Stimulated activated CD4-positive, alpha-beta T cell treated with anti-CD3 and anti-CD28 coated beads, Interleukin-15, amount 100 ng/mL, for 48 hours (primary cell): Measurements from ENCODE around the gene EFCAB10.

Experiments
- DNase-seq, 2 donors: peaks; one replicate each; pipeline ENCODE4 v3.0.0-alpha.2; 2020; ENCODE audit warnings: low read depth in 2 of 2

EFCAB10 gene

GRCh38 chr7:105581066-105581811 is at the start of gene EFCAB10:
Gene EFCAB10 (minus strand): TSS chr7:105581493. CDS start chr7:105581463, 30 bp downstream.
- DNase-seq = peak; percentile 32 to 53

GRCh38 chr7:105625986-105626385 is 44.7 kb upstream of the EFCAB10 start:
- DNase-seq = no peak

DNA sequence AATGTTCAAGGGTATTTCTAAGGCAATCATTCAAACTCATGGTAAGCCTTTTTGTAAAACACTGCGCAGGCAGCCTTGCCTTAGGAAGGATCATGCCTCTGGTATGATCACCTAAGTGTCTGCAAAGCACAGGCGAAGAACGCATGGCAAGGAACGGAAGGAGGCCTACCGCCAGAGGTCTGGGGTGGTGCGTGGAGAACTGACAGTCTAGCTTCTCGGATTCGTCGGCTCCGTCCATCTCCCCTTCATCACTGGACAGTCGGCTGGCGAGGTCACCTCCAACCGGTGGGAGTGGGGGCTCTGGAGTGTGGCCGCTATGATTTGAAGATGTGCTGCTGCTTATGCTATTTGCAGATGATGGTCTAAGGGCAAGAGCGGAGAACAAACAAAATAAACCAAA is 42.6 kb upstream of the EFCAB10 start:
- DNase-seq = no peak

- no peak for DNase-seq
Measured at GRCh38 chr7:105623378-105623777, 42.1 kb upstream of the EFCAB10 start.

GRCh38 chr7:105622106-105622731 is 40.9 kb upstream of the EFCAB10 start:
- no peak for DNase-seq

- no peak for DNase-seq
Measured at GRCh38 chr7:105621617-105622016, 40.3 kb upstream of the EFCAB10 start.

DNA sequence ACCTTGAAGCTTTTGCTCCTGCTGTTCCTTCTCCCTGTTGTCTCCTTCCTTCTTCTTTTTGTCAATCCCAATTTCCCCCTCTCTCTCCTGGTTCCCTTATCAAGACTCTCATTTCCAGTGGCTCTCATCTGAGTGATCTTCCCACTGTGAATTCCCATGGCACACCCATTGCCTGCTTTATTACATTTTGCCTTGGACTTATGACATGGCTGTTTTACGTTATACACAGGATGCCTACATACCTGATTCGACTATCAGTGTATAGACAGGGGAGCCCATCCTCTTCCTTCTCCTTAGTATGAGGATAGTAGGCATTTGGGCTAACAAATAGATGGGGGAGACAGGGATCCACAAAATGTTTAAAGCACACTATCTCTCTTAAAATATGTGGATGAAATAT is 39.9 kb upstream of the EFCAB10 start:
- no peak for DNase-seq

DNA sequence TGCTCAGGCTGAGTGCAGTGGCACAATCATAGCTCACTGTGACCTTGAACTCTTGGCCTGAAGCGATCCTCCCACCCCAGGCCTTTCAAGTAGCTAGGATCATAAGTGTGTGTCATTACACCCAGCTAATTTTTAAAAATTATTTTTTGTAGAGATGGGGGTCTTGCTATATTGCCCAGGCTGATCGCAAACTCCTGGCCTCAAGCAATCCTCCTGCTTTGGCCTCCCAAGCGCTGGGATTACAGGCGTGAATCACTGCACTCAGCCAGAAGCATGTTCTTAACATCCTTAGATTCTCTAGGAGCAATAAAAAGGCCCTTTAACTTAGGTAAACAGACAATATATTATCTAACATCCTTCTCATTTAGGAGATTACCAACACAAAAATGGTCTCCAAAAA is 38.3 kb upstream of the EFCAB10 start:
- DNase-seq = no peak

DNA sequence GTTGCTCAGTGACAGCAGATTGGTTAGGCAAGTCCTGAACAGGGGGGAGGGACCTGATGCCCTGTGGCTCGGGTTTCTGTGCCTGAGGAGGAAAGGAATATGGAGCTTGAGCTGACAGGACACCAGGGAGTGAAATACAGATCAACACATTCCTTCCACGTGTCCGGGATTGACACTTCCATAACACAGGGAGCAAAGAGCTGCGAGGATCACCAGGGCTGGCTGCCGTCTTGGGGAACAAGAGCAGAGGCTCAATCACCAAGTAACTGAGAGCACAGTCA is 36.7 kb upstream of the EFCAB10 start:
- no peak for DNase-seq

DNA sequence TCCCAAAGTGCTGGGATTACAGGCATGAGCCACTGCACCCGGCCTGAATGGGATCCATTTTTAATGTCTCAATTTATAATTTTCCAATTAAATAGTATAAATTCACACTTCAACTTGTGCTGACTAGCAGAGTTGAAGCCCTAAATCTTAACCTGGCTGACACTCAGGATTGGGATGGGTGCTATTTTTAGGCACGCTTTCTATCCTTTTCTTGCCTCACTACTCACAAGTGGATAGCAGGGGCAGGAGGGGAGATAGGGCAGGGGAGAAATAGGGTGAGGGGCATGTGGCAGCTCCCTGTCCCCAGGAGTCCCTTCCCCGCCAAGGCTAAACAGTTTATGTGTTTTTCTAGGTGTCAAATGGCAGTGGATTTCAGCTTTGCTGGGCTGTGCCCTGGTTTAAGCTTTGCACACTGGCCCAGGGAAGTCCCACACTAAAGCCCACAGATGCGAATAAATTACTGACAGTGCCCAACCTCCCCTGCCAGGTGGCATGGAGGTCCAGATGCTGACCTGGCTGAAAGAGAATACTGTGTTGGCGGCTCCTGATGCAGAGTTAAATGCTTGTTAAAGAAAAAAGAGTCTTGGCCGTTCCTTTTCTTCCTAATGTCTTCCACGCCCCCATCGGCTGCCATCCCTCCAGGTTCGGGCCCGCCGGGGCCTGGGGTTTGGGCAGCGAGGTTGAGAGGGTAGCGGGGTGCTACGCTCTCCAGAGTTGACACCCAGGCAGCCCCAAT is 36.2 kb upstream of the EFCAB10 start:
- DNase-seq = no peak

DNA sequence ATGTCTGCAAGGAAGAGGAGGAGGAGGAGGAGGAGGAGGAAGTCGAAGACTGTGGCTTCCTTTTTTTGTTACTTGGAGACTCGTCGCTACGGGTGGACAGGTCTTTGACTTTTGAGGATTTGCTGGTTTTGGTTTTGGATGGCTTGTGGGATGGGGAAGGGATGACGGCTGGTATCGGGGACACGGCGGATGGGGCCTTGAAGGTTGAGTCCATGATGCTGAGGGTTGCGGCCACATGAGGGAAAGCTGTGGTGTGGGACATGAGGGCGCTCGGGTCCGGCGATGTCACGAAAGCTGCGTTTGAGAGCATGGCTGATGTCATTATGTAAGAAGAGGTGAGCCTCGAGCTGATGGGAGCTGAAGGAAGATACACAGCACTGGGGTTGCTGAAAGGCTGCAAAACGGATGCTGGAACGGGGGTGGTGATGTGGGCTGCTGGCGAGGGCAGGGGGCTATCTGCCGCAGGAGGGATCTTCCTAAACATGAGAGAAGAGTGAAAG is 33.1 kb upstream of the EFCAB10 start:
- DNase-seq = no peak

GRCh38 chr7:105613611-105614330 is 32.5 kb upstream of the EFCAB10 start:
- no peak for DNase-seq

DNA sequence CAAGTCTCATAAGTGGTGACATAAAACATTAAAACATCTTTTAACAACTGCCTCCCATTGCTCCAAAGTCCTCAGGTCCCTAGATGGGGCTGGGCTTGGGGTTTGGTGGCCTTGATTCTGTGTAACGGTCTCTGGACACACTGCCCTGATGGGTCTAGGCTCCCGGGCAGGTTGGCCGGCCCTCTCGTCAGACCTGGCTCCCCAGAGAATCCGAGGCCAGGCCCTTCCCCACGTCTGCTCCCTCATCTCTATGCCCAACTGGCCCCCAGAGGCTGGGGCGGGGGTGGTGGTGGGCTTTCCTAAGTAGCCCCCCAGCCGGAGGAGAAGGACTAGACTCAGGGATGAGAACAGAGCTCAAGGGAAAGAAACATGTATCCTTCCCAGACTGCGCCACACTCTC is 31.5 kb upstream of the EFCAB10 start:
- no peak for DNase-seq

- DNase-seq = no peak
Measured at GRCh38 chr7:105611856-105612775, 30.8 kb upstream of the EFCAB10 start.

DNA sequence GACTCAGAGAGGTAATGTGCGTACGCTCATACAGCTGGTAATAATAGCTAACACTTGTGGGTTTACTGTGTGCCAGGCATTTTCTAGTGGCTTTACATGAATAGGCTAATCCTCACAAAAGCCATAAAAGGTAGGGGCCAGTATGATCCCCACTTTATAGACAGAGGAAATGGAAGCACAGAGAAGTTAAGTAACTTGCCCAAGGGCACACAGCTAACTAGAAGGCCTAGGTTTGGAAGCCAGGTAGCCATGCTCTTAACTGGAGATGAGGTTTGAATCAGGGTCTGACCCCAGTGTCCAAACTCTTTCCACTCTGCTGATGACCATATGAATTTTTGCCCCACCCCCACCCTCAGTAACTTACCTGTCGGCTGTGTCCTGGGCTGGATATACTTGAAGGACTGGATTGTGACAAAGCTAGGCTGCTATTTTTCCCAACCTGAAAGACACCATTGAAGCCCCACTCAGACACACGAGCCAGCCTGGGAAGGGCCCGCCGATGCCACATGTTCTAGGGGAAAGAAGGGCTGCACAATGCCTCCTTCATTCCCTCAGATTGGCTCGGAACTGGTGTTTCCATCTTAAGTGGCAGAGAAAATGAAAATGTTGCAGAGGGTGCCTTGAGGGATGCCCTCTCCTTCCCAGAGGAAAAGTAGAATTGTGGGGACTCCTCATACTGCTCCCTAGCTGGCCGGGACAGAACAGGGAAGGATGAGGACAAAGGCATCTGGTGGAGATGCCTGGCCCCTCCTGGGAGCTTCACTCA is 29.1 kb upstream of the EFCAB10 start:
- DNase-seq = no peak

DNA sequence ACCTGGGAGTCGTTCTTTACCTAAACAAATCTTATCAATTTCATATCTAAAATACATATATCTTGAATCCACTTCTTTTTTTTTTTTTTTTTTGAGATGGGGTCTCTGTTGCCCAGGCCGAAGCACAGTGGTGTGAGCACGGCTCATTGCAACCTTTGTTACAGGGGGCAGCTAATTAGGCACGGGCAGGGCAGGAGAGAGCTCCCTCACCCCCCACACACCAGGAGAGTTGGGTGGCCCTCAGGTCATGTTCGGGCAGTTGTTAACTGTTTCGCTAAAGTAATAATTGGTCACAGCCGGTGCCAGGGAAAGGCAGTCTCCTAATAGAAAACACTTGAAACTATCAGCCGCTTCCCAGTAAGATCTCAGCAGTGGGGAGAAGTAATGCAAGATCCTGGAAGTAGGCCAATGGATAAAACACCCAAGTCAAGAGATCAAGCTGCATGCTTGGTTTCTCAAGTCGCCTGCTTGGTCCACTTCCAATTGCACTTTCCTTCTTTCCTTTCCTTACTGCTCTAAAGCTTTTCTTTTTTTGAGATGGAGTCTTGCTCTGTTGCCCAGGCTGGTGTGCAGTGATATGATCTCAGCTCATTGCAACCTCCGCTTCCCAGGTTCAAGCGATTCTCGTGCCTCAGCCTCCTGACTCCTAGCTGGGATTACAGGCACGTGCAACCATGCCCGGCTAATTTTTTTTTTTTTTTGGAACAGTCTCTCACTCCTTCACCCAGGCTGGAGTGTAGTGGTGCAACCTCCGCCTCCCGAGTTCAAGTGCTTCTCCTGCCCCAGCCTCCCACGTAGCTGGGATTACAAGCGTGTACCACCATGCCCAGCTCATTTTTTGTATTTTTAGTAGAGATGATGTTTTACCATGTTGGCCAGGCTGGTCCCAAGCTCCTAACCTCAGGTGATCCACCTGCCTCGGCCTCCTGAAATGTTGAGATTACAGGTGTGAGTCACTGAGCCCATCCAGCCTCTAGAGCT is 21.3 kb upstream of the EFCAB10 start:
- DNase-seq = no peak

DNA sequence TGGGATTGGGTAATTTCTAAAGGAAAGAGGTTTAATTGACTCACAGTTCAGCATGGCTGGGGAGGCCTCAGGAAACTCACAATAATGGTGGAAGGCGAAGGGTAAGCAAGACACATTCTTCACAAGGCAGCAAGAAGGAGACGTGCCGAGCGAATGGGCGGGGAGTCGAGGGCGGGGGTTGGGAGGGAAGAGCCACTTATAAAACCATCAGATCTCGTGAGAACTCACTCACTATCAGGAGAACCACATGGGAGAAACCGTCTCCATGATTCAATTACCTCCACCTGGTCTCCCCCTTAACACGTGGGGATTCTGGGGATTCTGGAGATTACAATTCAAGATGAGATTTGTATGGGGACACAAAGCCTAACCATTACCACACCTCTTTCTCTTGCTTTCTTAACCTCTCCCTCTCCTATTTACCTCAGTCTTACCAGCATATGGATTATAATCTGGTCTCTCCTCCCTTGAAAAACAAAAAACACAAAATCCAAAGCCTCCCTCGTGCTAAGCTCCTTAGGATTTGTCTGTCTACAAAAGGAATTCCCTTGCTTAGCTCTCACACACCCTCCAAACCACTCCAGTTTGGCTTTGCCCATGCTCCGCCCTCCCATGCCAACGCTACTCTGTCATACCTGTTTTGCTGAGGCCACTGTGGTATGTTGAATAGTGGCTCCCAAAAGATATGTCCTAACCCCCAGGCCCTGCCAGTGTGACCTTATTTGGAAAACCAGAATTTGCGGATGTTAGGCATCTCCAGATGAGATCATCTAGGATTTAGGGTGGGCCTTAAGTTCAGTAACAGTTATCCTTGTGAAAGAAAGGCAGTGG is 19.6 kb upstream of the EFCAB10 start:
- no peak for DNase-seq

DNA sequence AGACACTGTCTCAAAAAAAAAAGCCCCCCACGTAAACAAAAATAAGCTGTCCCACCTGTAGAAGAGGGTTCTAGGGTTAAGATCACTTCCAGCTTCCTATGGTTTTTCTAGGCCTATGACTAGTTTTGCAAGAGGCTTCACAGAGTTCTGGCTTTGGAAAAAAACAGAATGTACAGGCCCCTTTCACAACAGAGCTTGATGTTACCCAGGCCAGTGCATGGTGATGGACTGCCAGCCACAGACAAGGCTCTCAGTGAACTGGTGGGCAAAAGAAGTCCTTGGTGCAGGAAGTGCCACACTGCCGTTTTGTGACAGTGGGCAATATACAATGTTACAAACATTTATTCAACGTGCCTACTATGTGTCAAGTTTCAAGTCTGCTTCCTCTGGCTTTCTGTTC is 18.3 kb upstream of the EFCAB10 start:
- DNase-seq = no peak
